Jurkat, Clone E6-1 (cell line): ENCODE data around the gene FHOD3. TPM values are rescaled to one million over a fixed set of nuclear protein-coding genes. Genes with fewer than 3 reads are reported as not detected.

ENCODE experiments used
- DNase-seq: peaks from one replicate; pipeline ENCODE4 v3.0.0-alpha.2; 2011; ENCODE audit warnings: low read depth, low spot score
- H3K4me3 ChIP-seq: 2 replicates; pipeline ENCODE4 v1.5.1; 2011; ENCODE audit warnings: mild to moderate bottlenecking, low read length, control low read depth, moderate library complexity
- polyA plus RNA-seq: library from polyadenylated mRNA; unstranded; fragments of >200 nt; gene quantifications from one replicate; pipeline ENCODE4 v1.2.1, GENCODE V29; 2012; ENCODE audit warnings: missing spikeins; ENCODE audit not compliant: insufficient read length, insufficient read depth

The FHOD3 gene
- not detected for polyA plus RNA-seq

DNA sequence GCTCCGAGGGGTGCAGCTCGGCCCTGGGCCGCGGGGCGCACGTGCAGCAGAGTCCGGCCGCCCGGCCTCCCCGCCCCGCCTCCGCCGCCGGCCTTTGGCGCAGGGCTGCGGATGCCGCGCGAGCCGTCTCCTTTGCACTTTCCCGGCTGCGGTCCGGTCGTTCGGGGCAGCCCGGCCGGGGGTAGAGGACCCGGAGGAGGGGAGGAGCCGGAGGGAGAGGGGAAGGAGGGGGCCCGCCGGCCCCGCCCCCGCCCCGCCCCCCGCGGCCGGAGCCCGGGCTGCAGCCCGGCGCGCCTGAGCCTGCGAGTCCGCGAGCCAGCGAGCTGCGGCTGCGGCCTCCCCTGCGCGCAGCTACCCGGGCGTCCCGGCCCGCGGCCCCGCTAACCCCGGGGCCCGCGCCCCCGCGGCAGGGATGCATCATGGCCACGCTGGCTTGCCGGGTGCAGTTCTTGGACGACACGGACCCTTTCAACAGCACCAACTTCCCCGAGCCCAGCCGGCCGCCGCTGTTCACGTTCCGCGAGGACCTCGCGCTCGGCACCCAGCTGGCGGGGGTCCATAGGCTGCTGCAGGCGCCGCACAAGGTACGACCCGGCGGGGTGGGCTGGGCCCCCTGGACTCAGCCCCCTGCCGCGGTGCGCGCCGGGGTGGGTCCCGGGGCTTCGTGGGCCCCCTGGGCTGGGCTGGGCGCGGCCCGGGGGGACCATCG is at the start of gene FHOD3:
Gene FHOD3, plus strand, starts transcription at position 297 of the 709 bp plus-strand sequence. Its CDS starts 123 bp downstream, at position 420.
- no peak within 1 kb of the TSS for H3K4me3 ChIP-seq
- DNase-seq: no peak

DNA sequence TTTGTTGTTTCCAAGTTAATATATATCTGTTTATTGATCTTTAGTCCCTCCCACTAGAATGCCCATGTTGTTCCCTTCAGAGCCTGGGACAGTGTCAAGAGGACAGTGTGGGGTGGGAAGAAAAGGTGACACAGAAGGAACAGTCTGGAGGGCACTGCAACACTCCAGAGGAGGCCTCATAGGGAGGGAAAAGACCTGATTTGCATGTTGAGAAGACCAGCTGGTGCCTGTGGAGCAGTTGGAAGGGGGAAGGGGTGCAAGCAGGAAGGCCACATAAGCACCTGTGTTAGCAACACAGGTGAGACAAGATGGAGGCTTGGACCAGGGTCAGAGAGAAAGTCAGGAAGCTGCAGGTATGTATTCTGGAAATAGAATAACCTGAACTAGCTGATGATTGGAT is 48.1 kb upstream of the FHOD3 start:
- DNase-seq: no peak
- H3K4me3 ChIP-seq: no peak overlapping the region

DNA sequence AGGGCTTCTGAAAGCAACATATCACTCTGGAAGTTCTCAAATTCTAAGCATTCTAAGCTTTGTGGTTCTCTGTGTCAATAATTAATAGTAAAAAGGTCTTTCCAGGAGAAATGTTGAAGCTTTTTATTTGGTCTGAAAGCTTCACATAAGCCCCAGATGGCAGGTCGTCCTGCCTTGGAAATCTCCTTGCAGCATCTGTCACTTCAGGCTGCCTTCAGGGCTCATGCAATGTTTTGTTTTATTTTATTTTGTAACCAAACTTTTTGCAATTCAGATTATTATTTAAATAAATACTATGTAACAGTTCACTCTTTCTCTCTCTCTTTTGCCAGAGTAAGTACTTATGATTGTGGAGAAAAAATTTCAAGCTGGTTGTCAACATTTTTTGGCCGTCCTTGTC is 46.7 kb upstream of the FHOD3 start:
- no peak for DNase-seq
- no peak overlapping the region for H3K4me3 ChIP-seq

DNA sequence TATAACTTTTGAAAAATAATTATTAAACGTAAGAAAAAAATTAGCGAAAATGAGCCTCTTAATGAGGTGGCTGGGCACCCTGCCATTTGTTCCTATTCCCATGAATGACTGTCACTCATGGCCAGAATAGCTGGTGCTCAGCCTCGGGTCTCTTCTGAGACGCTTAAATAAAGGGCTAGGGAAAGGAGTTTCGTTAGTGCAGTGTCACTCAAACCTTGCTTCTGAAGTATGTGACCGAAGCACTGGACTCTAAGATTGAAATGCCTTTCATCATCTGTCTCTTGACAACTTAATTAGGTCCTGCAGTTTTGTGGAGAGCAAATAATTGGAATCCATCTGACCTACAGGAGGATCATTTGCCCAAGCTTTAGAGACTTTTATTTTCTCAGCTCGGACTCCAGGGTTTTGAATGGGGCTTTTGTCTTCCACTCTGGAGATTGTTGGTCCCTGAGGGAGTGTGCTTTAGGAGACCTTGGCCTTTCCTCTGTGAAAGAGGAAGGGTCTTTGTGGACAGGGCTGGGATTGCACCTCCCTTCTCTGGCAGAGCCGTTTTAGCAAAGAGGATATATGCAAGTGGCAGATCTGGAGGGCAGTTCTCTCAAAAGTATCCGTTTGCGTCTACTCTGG is 42.3 kb upstream of the FHOD3 start:
- DNase-seq: no peak
- no peak overlapping the region for H3K4me3 ChIP-seq

DNA sequence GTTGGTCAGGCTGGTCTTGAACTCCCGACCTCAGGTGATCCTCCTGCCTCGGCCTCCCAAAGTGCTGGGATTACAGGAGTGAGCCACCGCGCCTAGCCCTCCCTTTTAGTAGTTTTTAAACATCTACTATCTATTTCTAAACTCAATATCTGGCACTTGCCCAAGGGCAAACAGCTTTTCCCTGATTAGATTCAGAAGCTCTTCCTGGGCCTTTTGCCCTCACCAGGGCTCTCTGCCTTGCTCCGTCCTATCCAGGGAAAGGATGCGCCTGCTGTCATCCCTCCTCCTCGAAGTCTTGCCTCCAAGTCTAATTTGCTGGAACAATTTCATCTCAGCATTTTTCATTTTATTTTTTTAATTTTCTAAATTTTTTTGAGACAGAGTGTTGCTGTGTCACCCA is 41.4 kb upstream of the FHOD3 start:
- DNase-seq: no peak

DNA sequence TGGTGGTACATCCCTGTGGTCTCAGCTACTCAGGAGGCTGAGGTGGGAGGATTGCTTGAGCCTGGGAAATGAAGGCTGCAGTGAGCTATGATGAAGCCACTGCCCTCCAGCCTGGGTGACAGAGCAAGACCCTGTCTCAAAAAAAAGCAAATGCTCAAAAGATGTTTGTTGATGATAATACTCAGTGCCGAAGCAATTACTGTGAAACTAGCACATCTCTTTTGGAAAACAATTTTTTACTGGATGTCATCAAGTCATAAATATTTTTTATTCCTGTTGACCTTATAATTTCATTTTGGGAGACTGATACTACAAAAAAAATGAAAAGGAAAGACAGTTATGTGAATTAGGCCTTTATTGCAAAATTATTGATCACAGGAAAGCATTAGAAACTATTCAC is 34.5 kb upstream of the FHOD3 start:
- H3K4me3 ChIP-seq: no peak overlapping the region
- no peak for DNase-seq

More for the DNA sequence above, 41.4 kb upstream of the FHOD3 start:
- no peak overlapping the region for H3K4me3 ChIP-seq

DNA sequence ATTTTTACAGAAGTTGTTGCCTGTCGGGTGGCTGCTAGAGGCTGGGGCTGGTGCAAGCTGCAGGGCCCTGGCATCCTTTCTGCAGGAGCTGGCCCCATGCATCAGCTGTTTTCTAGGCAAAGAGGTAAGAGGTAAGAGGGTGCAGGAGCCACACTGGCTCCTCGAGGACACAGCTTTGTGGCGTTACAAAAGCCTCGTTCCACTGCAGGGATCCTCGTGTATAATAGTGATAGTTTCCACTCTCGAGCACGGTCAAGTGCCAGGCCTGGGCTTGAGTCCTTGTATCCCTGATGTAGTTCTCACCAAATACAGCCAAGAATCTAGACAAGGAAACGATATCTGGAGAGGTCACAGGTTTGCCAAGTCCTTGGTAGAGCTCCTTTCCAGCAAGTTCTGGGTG is 33.2 kb upstream of the FHOD3 start:
- H3K4me3 ChIP-seq: no peak overlapping the region
- no peak for DNase-seq

DNA sequence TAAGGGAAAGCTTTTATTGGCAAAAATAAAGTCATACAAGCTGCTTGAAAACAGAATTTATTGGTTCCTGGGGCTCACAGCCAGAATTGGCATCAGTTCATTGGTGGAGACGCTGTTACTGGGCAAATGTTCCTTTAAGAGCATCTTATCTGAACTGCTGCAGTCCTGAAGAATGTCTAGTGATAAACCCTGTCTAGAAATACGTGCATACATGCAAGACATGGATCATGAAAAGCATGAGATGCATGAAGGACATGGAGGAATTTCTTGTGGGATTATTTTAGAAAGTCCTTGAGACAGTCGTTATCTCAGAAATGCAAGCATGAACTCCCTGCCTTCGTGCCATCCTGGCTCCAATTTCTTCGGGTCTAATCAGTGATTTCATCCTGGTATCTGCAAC is 32.5 kb upstream of the FHOD3 start:
- no peak overlapping the region for H3K4me3 ChIP-seq
- no peak for DNase-seq

DNA sequence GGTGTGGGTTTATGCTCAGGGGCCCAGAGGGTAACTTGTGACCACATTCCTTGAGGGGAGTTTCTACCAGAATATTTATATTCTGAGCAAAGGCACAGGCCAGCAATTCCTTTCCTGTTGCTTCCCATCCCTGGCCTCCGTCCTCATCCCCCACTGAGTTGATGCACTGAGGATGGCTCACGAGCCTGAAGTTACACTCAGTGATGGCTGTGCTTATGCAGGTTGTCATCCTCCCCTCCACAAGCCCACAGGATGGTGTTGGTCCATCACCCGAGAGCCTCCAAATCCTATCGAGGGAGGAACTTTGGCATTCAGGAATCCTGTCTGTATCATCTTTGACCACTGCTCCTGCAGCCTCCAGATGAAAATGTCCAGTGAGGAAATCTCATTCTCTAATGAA is 28.4 kb upstream of the FHOD3 start:
- DNase-seq: no peak
- no peak overlapping the region for H3K4me3 ChIP-seq

DNA sequence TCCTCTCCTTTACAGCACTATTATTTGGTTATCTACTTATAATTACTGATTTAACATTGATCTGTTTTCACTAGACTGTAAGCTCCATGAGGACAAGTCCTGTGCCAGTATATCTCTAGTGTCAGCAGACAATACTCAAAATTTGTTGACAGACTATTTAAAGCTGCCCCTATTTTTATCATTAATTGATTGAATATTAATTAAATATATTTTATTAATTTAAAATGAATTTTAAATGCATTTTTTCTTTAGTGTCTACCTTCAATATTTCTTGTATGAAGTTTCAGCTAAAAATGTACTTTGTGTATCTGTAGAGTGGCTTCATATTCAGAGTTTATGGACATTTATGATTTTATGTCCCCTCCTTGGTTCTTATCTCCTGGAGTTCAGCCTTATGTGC is 26.4 kb upstream of the FHOD3 start:
- H3K4me3 ChIP-seq: no peak overlapping the region
- DNase-seq: no peak

DNA sequence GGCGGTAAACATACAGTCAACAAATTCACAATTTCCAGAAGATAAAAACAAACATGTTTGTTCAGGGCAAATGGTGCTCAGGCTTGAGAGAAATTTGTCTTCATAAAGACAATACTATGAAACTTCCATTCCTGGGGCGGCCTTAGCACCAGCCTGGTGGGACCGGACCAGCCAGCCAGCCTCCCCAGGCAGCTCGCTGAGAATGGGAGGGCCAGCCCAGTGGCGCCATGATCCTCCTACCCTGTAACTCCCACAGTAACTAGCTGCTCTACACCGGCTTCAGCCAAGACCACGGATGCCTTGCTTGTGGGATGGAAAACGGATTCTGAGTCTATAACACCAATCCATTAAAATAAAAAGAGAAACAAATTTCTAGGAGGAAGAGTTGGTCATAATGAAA is 24.2 kb upstream of the FHOD3 start:
- DNase-seq: no peak
- H3K4me3 ChIP-seq: no peak overlapping the region

DNA sequence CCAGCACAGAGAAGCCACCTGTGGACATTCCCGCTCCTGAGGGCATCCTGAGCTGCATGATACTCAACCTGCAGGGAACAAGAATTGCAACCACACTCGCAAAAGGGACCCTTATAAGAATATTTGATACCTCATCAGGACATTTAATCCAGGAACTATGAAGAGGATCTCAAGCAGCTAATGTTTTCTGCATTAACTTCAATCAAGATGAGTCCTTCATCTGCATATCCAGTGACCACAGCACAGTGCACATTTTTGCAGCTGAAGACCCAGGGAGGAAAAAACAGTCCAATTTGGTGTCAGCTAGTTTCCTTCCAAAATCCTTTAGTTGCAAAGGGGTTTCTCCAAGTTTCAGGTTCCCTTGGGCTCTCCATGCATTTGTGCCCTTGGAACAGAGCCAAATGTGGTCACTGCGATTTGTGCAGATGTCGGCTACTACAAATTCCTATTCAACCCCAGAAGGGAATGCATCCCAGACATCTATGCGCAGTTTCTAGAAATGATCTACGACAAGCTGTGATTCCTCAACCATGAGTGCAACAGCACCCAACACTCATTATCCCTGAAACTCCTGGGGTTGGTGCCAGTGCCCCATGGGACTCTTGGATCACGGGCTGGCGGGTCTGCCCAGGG is 23.3 kb upstream of the FHOD3 start:
- H3K4me3 ChIP-seq: no peak overlapping the region

DNA sequence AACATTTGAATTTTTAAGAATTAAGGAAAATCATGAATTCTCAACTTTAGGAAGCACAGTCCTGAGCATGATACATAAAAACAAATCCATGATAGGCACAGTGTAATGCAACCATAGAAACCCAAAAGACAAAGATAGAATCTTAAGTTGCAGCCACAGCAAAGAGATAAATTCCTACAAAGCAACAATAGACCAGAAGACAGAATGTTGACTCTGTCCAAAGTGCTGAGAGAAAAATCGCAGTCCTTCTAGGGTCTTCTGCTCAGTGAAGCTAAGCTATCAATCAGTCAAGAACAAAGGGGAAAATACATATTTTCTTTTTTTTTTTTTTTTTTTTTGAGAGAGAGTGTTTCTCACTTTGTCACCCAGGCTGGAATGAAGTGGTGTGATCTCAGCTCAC is 22.0 kb upstream of the FHOD3 start:
- DNase-seq: no peak
- no peak overlapping the region for H3K4me3 ChIP-seq

More for the DNA sequence above, 23.3 kb upstream of the FHOD3 start:
- no peak for DNase-seq

DNA sequence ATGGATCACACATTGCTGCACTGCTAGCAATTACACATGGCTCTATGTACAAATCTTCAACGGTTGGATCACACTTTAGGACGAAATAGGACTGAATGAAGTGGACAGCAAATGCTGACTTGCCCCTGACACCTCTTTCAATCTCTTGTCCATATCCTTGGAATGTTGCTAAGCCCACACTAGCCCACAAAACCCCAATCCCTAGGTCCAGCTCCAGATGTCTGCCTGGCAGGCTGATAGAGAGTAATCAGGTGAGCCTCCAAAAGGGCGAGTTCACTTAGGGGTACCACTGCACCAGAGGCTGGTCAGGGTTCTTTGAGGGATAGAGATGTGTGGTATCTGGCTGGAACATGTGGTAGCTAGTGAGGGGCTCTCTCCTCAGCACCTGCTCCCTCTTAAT is 18.5 kb upstream of the FHOD3 start:
- DNase-seq: no peak
- H3K4me3 ChIP-seq: no peak overlapping the region

DNA sequence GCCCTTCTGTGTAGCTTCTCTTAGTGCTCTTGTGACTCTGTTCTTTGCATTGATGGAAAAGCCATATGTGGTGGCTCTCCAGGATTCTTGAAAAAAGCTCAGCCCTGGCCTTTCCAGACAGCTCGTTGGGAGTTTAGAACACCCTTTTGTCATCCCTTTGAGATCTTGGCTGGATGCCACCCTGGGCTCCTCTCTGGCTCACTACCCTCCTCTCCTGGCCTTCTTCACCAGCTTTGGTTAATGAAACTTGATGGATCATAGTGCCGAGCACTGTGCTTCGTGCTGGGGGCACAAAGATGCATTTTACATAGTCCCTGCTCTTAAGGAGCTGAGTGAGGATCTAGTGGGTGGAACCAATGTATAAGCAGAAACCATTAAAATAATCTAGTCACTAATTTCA is 15.6 kb upstream of the FHOD3 start:
- DNase-seq: no peak
- H3K4me3 ChIP-seq: no peak overlapping the region

DNA sequence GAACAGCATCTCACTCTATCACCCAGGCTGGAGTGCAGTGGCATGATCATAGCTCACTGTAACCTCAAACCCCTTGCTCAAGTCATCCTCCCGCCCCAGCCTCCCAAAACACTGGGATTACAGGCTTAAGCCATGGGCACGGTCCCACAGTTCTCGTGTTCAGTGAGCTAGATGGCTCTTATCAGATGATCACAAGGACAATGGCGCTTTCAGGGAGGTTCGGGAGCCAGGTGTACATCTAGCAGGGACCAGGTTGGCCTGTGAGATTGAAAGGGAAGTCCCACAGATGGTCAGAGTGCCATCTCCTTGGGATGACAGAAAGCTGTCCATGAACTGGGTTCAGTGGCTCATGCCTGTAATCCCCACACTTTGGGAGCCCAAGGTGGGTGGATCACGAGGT is 14.1 kb upstream of the FHOD3 start:
- DNase-seq: no peak
- no peak overlapping the region for H3K4me3 ChIP-seq

DNA sequence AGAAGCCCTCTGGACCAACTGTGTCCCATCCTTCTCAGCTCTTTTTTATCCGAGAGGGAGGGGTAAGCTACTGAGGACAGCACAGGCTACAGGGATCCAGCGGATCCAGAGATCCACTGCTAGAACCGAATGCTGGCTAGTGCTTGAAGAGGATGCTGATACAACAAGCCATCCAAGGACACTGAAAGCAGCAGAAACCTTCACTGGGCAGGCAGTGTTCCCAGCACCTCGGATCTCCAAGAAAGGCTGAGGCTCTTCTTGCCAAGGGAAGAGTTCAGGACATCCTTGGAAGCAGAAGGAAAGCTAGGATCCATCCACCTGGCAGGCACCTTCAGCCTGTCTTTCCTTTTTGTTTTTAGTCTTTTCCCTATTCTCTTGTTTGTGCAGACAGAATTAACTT is 13.2 kb upstream of the FHOD3 start:
- H3K4me3 ChIP-seq: no peak overlapping the region
- DNase-seq: no peak

DNA sequence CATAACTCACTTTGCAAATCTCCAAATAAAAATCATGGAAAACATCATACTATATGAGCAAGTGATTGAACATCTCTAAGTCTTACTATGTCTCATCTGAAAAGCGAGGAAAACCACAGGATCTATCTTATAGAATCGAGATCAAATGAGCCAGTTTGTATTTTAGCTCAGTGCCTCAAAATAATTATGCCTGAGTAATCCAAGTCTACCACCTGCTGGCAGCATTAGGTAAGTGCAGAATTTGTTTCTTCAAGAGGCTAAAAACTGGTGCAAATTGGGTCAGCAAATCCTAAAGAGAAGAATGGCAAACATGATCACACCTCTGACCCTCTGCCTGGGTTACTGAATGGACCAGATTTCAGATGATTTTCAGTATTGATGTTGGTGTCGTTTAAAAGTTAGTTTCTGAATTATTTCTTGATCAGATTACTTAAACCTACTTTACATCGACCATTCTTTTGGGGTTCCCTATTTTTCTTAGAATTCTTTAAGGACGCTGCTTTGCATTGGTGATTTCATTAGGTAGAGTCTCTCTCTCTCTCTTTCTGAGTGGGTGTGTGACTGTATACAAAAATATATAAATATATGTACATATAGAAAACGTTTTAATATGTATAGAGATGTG is 12.7 kb upstream of the FHOD3 start:
- no peak overlapping the region for H3K4me3 ChIP-seq
- DNase-seq: peak; percentile 62

DNA sequence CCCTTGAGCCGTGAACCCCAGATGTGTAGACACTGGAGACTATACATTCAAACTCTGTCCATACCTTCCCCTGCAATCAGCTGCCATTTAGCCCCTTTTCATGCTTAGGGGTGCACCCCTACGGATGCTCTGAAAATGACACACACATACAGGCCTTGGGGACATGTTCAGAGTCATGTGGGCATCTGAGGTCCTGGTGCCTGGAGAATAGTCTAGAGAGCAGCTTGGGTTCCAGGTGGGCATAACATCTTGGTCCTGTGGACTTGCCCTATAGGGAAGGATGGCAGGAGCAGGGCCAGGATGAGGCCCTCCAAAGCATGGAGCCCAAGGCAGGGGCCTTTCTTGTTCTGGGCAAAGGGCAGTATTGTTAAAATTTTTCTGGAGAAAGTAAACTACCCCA is 9.9 kb upstream of the FHOD3 start:
- no peak overlapping the region for H3K4me3 ChIP-seq
- DNase-seq: no peak

DNA sequence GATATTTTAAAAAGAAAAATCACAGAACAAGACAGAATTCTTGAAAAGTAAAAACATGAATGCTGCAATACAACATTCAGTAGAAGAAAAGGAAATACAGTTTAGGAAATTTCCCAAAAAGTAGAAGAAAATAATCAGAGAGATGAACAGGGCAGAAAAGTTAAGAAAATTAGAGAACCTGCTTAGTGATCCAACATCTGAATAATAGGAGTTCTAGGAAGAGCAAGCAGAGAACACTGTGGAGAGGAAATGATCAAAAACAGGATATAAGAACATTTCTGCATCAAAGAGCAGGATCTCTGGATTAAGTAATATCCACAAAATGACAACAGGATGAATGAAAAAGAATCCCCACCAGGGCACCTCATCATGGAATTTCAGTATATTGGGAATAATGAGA is 8.8 kb upstream of the FHOD3 start:
- H3K4me3 ChIP-seq: no peak overlapping the region
- no peak for DNase-seq
